GDM1 (cell line): Measurements from ENCODE around the gene BCL10.
A peak's percentile ranks its signal among the peaks of the same experiment; 100 is the strongest.

Source experiments
- DNase-seq: peaks from one replicate; lab custom pipeline; 2025; lab: John Stamatoyannopoulos, UW

BCL10 gene

DNA sequence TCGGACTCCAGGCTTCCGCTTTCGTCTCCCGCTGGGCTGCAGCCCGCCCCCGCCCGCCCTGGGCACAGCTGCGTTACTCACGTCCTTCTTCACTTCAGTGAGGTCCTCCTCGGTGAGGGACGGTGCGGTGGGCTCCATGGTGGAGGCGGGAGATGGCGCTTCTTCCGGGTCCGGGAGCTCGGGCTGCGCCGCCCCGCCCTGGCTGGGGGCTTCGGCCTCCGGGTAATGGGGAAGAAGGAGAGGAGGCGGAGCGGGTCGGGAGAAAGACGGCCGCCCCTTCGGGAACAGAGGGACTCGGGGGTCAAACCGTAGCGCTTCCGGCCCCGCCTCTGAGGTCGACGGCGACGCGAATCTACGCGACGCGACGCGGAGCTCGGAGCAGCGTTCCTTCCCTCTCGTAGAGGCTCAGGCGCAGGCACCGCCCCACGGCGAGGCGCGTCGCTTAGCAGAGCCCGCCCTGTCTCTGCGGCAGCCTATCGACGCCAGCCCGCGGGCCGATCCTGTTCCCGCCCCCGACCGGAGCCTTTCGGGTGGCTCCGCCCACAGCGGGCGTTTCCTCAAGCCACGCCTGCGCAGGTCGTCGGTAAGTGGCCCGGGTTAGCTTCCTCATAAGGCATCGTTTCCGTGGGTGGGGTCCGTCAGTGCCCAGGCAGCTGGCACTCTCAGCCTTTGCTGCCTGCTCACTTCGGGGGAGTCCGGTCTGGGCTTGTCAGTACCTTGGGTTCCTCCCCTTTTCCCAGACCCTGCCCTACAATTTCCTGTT, at the start of gene BCL10:
TSS of gene BCL10 (minus strand) at position 418 of the 763 bp plus-strand sequence. CDS start at position 138, 280 bp downstream.
- peak; percentile 99 for DNase-seq

DNA sequence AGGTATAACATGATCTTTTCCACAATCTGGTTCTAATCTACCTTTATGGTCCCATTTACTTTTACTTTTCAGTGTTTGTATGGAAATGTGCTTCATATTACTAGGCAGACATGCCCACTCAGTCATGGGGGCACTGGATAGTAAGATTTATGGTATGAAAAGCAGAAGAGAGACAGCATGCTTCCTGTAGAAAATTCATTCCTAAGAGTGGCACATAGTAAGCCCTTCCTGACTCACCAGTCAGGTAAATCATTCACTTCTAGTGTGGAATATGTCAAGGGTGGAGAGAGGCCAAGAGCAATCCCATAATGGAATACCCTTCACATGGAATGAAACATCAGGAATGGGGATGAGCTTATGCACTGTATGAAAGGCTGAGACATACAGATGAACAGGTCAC, 49.5 kb upstream of the BCL10 start:
- no peak for DNase-seq

DNA sequence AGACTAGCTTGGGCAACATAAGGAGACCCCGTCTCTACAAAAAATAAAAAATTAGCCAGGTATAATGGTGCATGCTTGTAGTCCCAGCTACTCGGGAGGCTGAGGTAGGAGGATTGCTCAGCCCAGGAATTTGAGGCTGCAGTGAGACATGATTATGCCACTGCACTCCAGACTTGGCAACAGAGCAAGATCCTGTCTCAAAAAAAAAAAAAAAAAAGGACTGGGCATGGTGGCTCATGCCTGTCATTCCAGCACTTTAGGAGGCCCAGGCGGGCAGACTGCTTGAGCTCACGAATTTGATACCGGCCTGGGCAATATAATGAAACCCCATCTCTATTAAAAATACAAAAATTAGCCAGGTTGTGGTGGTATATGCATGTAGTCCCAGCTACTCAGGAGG, 47.3 kb upstream of the BCL10 start:
- no peak for DNase-seq

DNA sequence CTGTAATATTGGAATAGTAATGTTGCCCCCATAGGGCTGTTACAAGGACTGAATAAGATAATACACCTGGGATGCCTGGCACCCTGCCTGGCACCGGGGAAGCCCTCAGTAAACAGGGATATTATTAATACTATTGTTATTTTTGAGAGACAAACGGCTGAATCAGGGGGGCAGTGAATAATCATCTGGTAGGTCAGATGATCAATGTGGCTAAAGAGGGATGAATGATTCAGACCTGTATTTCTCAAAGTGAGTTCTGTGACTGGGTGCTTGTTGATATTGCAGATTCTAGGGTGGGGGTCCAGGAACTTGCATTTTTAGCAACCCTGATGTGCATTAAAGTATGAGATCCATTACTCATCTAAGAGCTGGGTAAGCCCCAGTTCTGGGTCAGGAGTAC, 46.2 kb upstream of the BCL10 start:
- DNase-seq = no peak

DNA sequence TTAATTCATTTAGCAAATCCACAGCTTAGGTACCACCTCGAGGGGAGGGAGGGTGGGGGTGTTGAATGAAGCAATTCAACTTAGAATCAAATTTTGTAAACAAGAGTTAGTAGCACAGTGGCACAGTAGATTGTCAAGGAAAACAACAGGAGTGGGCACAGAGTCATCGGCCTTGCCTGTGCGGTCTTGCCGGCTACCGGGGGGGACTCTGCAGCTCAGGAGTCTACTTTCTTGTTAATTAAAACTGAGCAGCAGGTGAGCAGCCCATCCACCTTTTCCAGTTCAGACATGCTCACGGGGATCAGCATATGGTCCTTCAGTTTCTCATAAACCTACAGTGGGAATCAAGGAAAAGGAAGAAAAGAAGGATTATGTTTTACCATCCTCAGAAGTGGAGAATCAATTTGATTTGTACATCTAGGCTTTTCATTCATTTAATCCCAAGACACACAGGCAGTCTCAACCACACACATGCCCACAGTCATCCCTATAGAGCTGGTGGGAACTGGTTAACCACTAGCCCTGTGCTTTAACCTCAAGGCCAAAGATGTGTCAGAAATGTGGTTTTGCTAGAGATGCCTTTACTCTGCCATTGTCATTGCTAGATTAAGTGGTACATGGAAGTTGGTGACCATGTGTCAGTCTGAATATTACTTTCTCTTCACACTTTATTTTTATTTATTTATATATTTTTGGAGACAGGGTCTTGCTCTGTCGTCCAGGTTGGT, 45.0 kb upstream of the BCL10 start:
- no peak for DNase-seq

DNA sequence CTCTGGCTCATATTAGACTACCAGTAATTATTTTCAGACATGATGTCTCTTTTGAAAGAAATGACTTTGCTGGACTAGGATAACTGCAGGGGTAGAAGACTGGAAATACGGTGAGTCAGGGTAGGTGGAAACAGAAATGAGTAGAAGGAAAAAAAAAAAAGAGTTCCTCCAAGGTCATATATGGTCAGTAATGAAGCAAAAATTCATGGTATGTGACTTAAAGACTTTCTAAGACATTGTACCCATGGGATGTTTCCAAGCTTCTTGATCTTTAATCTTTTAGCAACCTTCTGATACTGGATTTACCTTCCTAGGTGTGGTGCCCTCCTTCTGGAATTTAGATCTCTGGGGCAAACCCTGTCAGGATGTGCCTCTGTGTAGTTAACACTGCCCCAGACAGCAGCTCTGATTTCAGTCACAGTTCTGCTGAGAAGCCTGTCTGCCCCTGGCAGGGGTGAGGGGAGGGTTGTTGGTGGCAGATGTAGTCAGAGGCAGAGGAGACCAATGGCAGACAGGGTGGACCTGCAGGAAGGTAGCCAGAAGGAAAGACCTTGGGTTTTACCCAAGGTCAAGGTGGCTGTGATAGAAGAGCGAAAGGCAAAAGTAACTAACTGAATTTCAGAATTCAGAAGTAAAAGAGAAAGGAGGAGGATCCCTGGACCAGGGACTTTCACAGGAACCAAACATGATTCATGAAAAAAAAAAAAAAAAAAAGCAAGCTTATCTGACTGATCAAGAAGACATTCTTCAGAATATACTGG, 44.1 kb upstream of the BCL10 start:
- no peak for DNase-seq

DNA sequence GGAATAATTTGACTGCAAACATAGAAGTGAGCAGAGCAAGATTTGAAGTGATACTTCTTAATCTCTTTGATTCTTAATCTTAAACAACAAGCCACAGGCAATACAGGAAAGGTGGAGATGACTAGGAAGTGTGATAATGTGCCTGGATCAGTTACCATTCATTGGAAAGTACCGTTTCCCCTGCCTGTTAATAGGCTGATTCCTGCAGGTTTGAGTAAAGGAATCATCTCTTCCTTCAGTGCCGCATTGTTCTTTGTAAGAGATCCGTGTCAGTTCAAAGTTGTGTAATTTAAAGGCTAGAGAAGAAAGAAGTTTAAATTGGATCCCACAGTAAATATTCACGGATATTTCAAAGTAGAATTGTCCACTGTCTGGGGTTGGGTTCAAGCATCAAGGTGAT, 43.5 kb upstream of the BCL10 start:
- no peak for DNase-seq

DNA sequence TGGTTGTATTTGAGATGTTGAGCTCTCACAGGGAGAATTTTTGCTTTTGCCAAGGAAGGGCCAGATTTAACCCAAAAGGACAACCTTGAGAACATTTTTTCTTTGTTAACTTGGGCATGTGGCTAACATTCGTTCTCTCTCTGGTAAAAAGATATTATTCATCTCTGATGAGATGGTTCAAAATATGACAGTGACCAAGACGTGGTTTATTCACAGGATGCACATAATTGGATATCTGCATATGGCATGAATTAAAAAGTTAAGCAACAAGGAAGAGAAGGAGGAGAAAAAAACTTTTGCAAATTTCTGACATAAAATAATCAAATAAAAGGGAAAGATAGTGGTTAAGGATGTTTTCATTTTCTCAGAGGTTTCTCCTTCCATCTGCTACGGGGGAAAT, 43.1 kb upstream of the BCL10 start:
- no peak for DNase-seq

DNA sequence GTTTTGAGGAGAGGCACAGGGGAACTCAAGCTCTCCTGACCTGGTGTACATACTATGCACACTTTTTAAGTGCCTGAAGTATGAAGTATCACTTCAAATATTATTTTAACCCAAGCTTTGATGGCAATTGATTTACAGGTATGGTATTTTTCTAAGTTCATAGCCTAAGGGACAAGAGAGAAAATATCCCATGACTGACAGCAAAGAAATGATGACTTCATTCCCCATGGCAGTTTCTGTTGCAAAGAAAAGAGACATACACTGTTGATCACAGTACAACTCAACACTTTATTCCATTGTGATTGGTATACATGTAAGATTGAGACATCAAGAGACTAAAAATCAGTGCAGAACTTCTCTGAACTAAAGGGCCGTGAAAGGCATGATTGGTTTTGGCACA, 41.8 kb upstream of the BCL10 start:
- DNase-seq = no peak

DNA sequence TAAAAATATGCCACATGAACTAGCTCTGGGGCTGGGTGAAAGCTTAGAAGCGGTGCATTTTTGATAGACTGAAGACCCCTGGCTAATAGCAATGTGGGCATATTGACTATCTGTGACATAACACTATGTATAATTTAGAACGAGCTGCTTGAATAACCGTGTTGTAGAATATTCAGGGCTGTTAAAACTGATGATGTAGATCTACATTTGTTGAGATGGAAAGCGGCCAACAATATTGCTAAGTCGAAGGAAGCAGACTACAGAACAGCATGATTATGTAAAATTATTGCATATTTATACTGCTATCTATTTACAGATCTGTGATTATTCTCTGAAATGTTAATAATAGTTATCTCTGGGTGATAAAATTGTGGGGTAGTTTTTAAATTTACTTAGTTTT, 41.1 kb upstream of the BCL10 start:
- no peak for DNase-seq

DNA sequence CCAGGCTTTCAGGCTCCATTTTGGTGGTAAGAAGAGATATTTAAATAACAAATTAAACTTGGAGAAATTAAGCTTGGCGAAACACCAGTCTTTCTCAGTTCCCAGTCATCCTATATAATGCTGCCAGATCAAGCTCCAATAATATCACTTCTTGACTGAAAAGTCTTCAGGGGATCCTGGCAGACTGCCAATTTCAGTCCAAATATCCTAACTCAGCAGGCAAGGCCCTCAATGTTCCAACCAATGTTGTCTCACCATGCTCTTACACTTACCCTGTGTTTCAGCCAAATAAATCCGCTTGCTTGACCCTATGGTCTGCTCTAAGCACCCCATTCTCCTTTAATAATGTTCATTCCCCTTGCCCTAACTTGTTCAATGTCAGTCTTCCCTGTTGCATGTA, 39.9 kb upstream of the BCL10 start:
- no peak for DNase-seq

DNA sequence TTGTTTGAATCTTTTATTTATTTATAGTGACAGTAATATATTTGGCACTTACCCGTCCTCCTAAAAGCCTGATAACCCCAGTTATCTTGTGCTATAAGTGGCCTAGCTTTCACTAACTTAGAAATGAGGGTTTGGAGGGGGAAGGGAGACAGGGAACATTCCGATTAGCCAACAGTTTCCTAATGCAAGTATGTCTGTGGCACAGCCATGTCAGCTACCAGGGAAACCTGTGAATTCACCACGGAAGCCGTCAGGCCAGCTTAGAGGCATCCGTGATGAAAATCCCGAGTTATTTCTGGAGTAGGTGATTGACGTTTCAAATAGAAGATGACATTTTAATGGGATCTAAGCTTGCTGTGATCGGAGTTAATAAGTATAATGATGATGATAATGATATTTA, 39.4 kb upstream of the BCL10 start:
- DNase-seq = no peak

DNA sequence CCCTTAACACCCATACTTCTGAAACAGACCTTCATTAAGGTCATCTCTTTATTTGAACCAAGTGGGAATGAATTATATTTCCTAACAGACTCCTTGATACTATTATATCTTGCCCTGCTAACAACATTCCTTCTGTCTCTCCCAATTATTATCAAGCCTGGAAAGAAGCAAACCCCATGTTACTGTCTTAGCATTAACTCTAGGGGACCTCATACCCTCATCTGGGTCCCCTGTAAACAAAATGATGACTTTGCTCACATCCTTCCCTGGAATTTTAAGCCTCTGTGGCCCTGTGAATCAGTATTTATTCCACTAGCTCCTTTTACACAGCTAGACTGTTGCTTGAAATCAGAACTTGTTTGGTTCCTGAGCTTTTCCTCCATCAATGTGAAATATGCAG, 38.3 kb upstream of the BCL10 start:
- DNase-seq = no peak

DNA sequence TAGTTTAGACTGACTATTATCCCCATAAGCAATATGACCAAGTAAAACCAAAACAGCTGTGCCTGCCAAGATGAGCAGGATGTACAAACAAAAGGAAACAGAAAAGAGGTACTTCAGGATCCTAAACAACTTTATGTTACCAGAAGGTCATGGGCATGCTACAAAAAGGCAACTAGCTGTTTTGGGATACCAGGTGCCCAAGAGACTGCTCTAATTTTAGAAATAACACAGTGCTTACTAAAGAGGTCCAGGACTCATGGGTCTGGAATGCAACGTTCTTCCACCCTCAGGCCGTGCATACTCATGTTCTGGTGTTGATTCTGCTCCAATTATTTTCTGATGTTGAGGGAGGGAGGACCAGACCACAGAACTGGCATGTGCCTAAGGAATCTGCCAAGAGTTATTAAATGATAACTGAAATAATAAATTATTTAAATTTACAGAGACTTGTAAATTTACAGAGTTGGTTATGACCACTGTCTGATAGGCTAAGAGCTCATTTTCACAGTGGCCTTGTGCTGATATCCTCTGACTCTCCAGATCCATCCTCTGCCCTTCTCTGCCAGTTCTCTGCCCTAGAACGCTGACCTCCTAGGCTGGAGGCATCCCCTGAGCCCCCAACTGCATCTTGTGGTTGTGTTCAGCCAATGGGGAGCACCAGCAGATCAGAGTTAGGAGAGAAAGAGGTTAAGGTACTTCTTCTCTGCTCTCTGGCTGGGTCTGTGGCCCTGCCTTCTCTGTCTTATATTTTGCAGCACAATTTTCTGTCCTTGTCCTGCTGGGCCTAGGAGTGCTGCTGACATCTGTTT, 37.7 kb upstream of the BCL10 start:
- DNase-seq = no peak

DNA sequence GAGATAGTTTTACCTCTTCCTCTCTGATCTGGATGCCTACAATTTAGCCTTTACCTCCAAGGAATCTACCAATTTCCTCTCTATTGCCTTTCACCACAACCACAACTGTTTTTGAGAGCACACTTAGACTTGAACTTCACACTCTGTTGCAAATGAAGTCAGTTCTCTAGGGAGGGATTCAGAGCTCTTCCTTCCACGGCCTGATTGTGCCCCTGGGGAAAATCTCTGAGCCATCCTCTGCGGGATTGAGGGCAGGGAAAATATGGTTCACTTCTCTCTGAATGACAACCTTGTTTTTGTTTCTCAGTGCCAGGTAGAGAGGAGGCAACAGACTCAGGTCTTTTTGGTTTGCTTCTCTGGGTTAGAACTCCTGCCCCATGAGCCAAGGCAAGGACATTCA, 35.4 kb upstream of the BCL10 start:
- no peak for DNase-seq

DNA sequence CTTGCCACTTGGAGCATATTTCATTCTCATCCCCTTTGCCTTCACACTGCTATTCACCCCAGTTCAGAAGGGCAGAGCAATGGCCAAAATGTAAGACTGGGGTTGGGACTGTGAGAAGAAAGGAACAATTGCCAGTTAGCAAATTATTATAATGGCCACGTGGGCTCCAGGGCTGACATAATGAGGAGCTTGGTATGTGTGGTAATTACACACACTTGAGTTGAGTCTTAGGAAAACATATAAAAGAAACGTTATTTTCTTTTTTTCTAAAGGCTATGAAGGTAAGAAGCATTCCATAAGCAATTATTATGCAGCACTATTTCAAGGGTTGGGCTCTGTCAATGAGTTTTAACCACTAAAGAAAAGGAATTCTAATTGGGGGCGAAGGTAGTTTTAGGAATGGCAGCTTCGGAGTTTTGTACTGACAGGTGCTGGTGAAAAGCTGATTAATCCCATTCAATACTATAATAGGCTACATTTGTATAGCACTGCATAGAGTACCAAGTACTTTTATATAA, 32.5 kb upstream of the BCL10 start:
- DNase-seq = no peak

DNA sequence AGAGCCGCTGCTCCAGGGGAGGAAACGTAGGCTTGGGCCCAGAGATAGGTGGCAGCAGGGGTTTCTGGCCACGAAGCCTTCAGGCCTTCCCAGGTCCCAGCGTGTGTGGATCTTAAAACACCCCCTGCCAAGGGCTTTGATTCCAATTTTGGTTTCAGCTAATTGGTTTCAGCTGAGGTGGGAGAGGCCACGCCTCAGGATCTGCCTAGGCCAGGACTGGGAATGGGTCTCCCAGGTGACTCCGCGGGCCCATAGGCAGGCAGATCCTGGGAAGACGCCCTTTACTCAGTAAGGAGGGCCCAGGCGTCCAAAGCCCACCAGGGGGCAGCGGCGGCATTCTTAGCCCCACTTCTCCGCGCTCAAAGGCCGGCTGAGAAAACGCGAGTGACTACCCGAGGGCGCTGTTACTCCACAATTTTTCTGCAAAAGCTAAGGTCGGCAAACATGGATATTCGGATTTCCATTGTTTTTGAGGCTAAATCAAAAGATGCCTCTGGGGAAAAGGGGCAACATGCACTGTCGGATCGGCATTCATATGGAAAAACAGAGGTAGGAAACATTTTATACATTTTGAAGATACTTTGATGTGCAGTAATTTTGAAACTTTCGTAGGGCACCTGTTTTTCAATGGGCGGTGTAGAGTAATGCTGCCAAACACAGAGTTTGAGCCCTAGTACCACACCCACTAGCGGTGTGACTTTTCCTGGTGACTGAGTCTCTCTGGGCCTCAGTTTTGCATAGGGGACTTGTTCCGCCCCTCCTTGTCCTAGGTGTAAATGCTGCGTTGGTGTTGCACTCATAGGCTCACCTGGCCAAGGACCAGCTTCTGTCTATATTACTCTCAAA, 31.8 kb upstream of the BCL10 start:
- DNase-seq = peak; percentile 46

DNA sequence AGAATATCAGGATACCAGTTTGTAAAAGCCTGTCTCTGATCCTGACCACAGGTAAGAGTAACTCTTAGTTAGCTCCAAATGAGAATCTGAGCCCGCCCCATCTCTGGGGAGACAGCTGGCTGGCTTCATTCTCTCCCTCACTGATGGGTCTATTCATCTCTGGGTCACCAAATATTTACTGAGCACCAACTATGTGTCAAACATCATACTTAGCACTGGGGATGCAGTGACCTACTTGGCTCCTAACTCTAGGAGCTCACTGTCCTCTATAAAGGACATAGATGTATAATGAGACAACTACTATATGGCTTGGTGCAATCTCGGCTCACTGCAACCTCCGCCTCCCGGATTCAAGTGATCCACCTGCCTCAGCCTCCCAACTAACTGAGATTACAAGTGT, 29.8 kb upstream of the BCL10 start:
- DNase-seq = no peak

DNA sequence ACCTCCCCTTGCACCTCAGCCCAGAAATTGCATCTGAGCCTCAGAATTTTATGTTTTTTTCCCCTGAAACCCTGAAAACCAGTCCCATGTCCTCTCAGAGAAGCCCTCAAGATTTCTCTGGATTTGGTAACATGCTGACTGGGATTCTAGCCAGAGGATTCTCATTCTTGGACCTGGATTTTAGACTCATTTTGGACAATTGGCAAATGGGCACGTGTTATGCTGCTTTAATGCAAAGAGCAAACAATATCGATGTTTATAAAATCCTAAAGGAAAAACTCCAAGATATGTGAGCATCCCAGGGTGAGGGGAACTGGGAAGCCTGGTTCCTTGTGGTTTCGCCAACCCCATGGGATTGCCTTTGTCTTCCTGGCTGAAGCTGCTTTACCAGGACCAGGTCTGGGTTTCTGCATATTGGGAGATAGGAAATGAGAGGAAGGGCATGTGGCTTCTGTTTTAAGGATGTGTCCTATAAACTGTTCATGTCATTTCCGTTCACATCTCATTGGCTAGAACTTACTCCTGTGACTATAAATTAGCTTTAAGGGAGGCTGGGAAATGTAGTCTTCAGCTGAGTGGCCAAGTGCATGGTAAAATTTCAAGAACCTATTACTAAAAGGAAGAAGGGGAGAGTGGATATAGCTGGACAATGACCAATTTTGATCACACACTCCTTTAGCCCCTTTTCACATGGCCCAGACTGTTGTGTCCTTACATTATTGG, 27.2 kb upstream of the BCL10 start:
- DNase-seq = no peak

DNA sequence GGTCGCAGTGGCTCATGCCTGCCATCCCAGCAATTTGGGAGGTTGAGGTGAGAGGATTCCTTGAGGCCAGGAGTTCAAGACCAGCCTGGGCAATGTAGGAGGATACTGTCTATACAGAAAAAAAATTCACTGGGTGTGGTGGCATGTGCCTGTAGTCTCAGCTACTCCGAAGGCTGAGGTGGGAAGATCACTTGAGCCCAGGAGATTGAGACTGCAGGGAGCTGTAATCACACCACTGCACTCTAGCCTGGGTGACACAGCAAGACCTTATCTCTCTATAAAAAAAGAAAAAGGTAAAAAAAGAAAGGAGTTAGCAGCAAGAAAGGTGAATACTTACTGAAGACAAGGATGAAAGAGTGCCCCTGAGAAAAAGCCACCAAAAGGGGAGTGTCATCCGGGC, 23.7 kb upstream of the BCL10 start:
- no peak for DNase-seq
